ENCODE data around the gene SUGP1. TPM values are rescaled to one million over a fixed set of nuclear protein-coding genes. Genes with fewer than 3 reads are reported as not detected.
"Not testable (repeated sequence)": the region's sequence is repeated elsewhere in the genome, so short reads cannot be mapped to it uniquely, and the experiment has no call there.

Gene SUGP1
- total RNA-seq, 2 experiments from 2014 or later = 65.2 to 71.1 TPM

GRCh38 chr19:19260417-19261214, 59.7 kb downstream of the SUGP1 start:
- ATAC-seq (no peak), DNase-seq (no peak)
- H3K9me3 Mint-ChIP-seq (ENCODE audit: low read depth) = no peaks in the 10 kb centered on the region
- no peak overlapping the region for H3K27ac Mint-ChIP-seq
- no peaks in the 10 kb centered on the region for H3K4me1 Mint-ChIP-seq
- CTCF ChIA-PET = interaction anchor here (1.2 kb wide), 1 partner anchor 230 kb away, joined by 3 read pairs; no protein-coding TSS in a partner anchor
- no peak overlapping the region for H3K4me3 Mint-ChIP-seq
- H3K27me3 Mint-ChIP-seq = peaks cover 44% of the 10 kb centered on the region
- H3K36me3 Mint-ChIP-seq = no peaks in the 10 kb centered on the region

DNA sequence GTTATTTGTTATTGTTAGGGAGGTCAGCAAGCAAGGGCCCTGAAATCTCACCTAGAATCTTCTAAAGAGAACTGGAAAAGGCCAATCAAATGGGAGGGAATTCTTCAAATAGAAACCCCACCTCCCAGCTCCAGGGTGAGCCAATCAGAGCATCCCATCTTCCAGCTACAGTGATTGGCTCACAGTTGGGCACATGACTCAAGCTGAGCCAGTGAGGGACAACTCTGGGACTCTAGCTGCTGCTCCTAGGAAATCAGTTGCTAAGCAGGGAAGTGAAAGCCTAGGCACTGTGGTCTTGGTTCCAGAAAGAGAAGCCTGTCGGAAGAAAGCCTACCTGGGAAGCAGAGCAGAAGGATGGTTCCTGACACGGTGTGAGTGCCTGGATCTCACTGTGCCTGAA, 60.6 kb downstream of the SUGP1 start:
- no peak overlapping the region for H3K27ac Mint-ChIP-seq
- no peak for DNase-seq
- H3K27me3 Mint-ChIP-seq = peaks cover 50% of the 10 kb centered on the region

GRCh38 chr19:19258589-19259338, 61.5 kb downstream of the SUGP1 start:
- ATAC-seq (no peak), DNase-seq (no peak)
- no peak overlapping the region for H3K27ac Mint-ChIP-seq
- no peak overlapping the region for H3K4me3 Mint-ChIP-seq
- CTCF ChIA-PET = interaction anchor here (0.6 kb wide), 1 partner anchor 86 kb away, joined by 3 read pairs; no protein-coding TSS in a partner anchor
- no peaks in the 10 kb centered on the region for H3K36me3 Mint-ChIP-seq
- no peaks in the 10 kb centered on the region for H3K4me1 Mint-ChIP-seq
- no peaks in the 10 kb centered on the region for H3K9me3 Mint-ChIP-seq (ENCODE audit: low read depth)
- peaks cover 46% of the 10 kb centered on the region for H3K27me3 Mint-ChIP-seq

More for the DNA sequence above, 60.6 kb downstream of the SUGP1 start:
- H3K4me3 Mint-ChIP-seq = no peak overlapping the region
- no peak for ATAC-seq
- H3K36me3 Mint-ChIP-seq = no peaks in the 10 kb centered on the region
- CTCF ChIA-PET = interaction anchor here (1.2 kb wide), 1 partner anchor 231 kb away, joined by 3 read pairs; no protein-coding TSS in a partner anchor
- no peaks in the 10 kb centered on the region for H3K9me3 Mint-ChIP-seq (ENCODE audit: low read depth)
- H3K4me1 Mint-ChIP-seq = no peaks in the 10 kb centered on the region

- ATAC-seq (no peak), DNase-seq (no peak)
- H3K4me3 Mint-ChIP-seq = no peak overlapping the region
- no peak overlapping the region for H3K27ac Mint-ChIP-seq
- no peaks in the 10 kb centered on the region for H3K36me3 Mint-ChIP-seq
- H3K4me1 Mint-ChIP-seq = no peaks in the 10 kb centered on the region
- CTCF ChIA-PET = interaction anchor here (0.6 kb wide), 1 partner anchor 85 kb away, joined by 3 read pairs; no protein-coding TSS in a partner anchor
- H3K27me3 Mint-ChIP-seq = peaks cover 43% of the 10 kb centered on the region
- H3K9me3 Mint-ChIP-seq (ENCODE audit: low read depth) = no peaks in the 10 kb centered on the region
Observed at GRCh38 chr19:19257836-19258588, 62.3 kb downstream of the SUGP1 start.

- Mint-ChIP-seq H3K27me3 (peaks cover 37% of the 10 kb centered on the region), H3K27ac (no peak overlapping the region), H3K36me3 (no peaks in the 10 kb centered on the region), H3K4me3 (no peak overlapping the region), H3K9me3 (ENCODE audit: low read depth) (no peaks in the 10 kb centered on the region), H3K4me1 (no peaks in the 10 kb centered on the region)
- DNase-seq (no peak), ATAC-seq (no peak)
- CTCF ChIA-PET = no interaction called here
Observed at GRCh38 chr19:19257137-19257536, 63.2 kb downstream of the SUGP1 start.

DNA sequence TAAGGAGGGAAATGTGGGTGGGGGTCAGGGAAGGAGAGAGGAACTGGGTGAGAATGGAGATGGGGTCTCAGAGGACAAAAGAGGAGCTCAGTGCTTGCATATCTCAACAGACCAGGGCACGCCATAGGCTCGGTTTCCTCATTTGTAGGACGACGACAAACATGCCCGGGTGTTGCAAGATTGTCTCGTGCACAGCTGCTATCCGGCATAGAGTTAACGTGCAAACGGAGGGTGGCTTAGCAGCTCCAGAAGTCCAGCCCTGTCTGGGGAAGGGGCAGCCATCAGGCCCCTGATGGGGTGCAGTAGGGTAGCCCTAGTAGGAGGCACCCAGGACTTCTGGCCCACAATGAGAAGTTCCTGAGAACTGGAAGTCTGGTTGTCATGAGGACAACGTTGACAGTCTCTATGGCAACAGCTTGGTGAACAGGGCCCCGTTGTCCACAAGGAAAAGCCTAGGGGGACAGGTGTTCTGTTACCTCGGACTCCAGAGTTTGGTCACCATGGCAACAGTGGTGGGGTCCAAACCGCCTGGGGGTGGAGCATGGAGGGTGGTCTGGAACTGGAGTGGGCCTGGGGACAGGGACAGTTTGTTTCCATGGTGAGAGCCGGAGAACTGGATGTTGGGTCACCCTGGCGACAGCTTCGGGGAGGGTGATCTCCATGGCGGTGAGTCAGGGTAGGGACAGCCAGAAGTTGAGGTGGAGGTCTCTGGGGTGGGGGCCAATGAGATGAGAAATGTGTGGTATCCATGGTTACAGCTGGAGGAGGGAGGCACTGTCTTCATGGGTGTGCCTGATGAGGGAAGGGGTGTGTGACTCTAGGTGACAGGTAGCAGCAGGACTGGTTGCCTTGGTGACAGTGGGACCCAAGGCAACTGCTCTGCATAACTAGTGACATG, 64.0 kb downstream of the SUGP1 start:
- Mint-ChIP-seq H3K4me1 (no peaks in the 10 kb centered on the region), H3K27ac (no peak overlapping the region), H3K4me3 (no peak overlapping the region), H3K36me3 (no peaks in the 10 kb centered on the region), H3K27me3 (peaks cover 39% of the 10 kb centered on the region), H3K9me3 (ENCODE audit: low read depth) (no peaks in the 10 kb centered on the region)
- no peak for DNase-seq
- CTCF ChIA-PET = interaction anchor here (1.2 kb wide), 1 partner anchor 82 kb away, joined by 4 read pairs; no protein-coding TSS in a partner anchor
- no peak for ATAC-seq

DNA sequence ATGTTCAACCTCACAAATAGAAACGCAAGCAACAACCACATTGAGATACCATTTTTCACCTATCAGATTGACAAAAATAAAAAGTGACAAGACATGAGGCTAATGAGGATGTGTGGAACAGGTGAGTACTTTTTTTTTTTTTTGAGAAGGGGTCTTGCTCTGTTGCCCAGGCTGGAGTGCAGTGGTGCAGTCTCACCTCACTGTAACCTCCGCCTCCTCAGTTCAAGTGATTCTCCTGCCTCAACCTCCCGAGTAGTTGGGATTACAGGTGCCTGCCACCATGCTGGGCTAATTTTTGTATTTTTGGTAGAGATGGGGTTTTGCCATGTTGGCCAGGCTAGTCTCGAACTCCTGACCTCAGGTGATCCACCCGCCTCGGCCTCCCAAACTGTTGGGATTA, 66.9 kb downstream of the SUGP1 start:
- ATAC-seq; H3K9me3 Mint-ChIP-seq (ENCODE audit: low read depth); DNase-seq; H3K36me3 Mint-ChIP-seq; H3K27ac Mint-ChIP-seq; H3K4me3 Mint-ChIP-seq; H3K4me1 Mint-ChIP-seq; CTCF ChIA-PET: not testable (repeated sequence)
- H3K27me3 Mint-ChIP-seq = peaks cover 36% of the 10 kb centered on the region

GRCh38 chr19:19250196-19250801, 70.0 kb downstream of the SUGP1 start:
- H3K36me3 Mint-ChIP-seq = no peaks in the 10 kb centered on the region
- H3K4me1 Mint-ChIP-seq = no peaks in the 10 kb centered on the region
- no peak overlapping the region for H3K4me3 Mint-ChIP-seq
- CTCF ChIA-PET = no interaction called here
- ATAC-seq = no peak
- no peak for DNase-seq
- peaks cover 27% of the 10 kb centered on the region for H3K27me3 Mint-ChIP-seq
- no peaks in the 10 kb centered on the region for H3K9me3 Mint-ChIP-seq (ENCODE audit: low read depth)
- no peak overlapping the region for H3K27ac Mint-ChIP-seq

DNA sequence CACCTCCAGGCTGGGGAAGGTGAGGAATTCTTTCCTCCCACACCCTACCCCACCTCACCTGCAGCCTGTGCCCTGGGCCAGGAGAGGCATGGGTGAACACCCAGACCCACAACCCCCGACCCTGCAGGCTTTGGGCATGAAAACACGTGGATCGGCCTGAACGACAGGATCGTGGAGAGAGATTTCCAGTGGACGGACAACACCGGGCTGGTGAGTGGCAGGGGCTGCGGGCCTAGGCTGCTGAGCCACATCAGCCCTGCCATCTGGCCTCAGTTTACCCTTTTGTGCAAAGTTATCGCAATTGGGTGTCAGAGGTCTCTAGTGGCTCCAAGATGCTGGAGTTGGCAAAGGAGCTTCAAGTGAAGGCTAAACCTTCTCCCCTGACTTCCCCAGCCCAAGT, 79.8 kb downstream of the SUGP1 start:
- DNase-seq (no peak), ATAC-seq (no peak)
- CTCF ChIA-PET = no interaction called here
- Mint-ChIP-seq H3K36me3 (no peaks in the 10 kb centered on the region), H3K4me1 (no peaks in the 10 kb centered on the region), H3K27ac (no peak overlapping the region), H3K4me3 (no peak overlapping the region), H3K9me3 (ENCODE audit: low read depth) (peaks cover 6% of the 10 kb centered on the region), H3K27me3 (peaks cover 3% of the 10 kb centered on the region)

DNA sequence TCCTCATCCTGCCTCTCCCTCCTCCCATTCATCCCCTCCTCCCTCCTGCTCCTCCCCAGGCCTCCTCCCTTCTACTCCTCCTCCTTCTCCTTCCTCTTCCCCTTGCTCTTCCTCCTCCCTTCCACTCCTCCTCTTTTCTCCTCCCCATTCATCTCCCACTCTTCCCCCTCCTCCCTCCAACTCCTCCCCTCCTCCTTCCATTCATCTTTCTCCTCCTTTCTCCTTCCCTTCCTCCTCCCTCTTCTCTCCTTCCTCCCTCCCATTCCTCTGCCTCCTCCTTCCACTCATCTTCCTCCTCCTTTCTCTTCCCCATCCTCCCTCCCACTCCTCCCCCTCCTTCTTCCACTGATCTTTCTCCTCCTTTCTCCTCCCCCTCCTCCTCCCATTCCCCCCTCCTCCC, 80.6 kb downstream of the SUGP1 start:
- no peaks in the 10 kb centered on the region for H3K4me1 Mint-ChIP-seq
- CTCF ChIA-PET = no interaction called here
- DNase-seq = no peak
- H3K9me3 Mint-ChIP-seq (ENCODE audit: low read depth) = peaks cover 6% of the 10 kb centered on the region
- ATAC-seq = no peak
- peaks cover 3% of the 10 kb centered on the region for H3K27me3 Mint-ChIP-seq
- H3K27ac Mint-ChIP-seq = no peak overlapping the region
- H3K4me3 Mint-ChIP-seq = no peak overlapping the region
- no peaks in the 10 kb centered on the region for H3K36me3 Mint-ChIP-seq

DNA sequence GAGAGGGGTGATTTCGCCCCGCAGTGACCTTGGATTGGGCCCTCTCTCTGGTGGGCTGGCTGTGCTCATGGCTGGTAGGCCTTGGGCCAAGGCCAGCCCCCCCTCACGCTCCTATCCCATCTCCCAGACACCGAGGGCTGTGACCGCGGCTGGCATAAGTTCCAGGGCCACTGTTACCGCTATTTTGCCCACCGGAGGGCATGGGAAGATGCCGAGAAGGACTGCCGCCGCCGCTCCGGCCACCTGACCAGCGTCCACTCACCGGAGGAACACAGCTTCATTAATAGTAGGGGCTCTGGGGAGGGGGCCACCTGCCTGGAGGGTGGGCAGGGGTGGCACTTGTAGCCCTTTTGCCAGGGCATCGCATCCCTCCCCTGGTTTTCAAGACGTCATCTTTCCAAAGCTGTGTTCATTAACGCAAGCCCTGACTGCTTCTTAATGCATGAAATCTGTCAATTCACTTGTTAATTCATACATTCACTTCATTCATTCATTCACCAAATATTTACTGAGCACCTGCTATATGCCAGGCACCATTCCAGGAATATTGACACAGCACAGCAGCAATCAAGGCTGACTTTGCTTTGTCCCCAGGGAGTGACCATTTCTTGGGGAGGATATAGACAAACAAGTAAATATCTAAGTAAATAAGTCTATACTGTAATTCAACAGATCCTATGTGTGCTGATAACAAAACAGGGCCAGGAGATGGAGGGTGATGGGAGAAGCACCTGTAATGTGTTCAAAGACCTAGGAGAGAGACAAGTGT, 82.0 kb downstream of the SUGP1 start:
- CTCF ChIA-PET = no interaction called here
- no peak overlapping the region for H3K27ac Mint-ChIP-seq
- no peak for DNase-seq
- H3K36me3 Mint-ChIP-seq = no peaks in the 10 kb centered on the region
- no peak overlapping the region for H3K4me3 Mint-ChIP-seq
- H3K27me3 Mint-ChIP-seq = peaks cover 3% of the 10 kb centered on the region
- no peaks in the 10 kb centered on the region for H3K4me1 Mint-ChIP-seq
- no peak for ATAC-seq
- peaks cover 6% of the 10 kb centered on the region for H3K9me3 Mint-ChIP-seq (ENCODE audit: low read depth)

- peaks cover 6% of the 10 kb centered on the region for H3K27me3 Mint-ChIP-seq
- no peak overlapping the region for H3K27ac Mint-ChIP-seq
- no peaks in the 10 kb centered on the region for H3K4me1 Mint-ChIP-seq
- DNase-seq = no peak
- H3K4me3 Mint-ChIP-seq = no peak overlapping the region
- H3K9me3 Mint-ChIP-seq (ENCODE audit: low read depth) = peaks cover 6% of the 10 kb centered on the region
- no peaks in the 10 kb centered on the region for H3K36me3 Mint-ChIP-seq
- ATAC-seq = no peak
- CTCF ChIA-PET = interaction anchor here (1.5 kb wide), 1 partner anchor 11 kb away, joined by 3 read pairs; no protein-coding TSS in a partner anchor
Observed at GRCh38 chr19:19236173-19236572, 84.1 kb downstream of the SUGP1 start.

All from activated CD8-positive, alpha-beta memory T cell treated with anti-CD3 and anti-CD28 coated beads, Interleukin-2, amount 10 ng/mL, durations not matched to agents 7 days and 5 days (primary cell).